GM21717 (cell line): ENCODE measurements around the gene SERPINB12.

Experiments
- ATAC-seq: cut with Tn5 transposase; IDR thresholded peaks from one replicate; pipeline ENCODE4 v1.9.1; 2021; ENCODE audit warnings: mild to moderate bottlenecking, moderate library complexity; ENCODE audit not compliant: unreplicated experiment

SERPINB12 gene

GRCh38 chr18:63592471-63592870 is 50.3 kb downstream of the SERPINB12 start:
- ATAC-seq = no peak

- ATAC-seq = no peak
These were observed 54.8 kb downstream of the SERPINB12 start for GRCh38 chr18:63596964-63597363.

GRCh38 chr18:63603355-63603754 is 61.2 kb downstream of the SERPINB12 start:
- no peak for ATAC-seq

GRCh38 chr18:63603772-63604171 is 61.6 kb downstream of the SERPINB12 start:
- peak; percentile 92 for ATAC-seq

GRCh38 chr18:63604791-63605567 is 62.8 kb downstream of the SERPINB12 start:
- no peak for ATAC-seq

GRCh38 chr18:63606526-63606925 is 64.4 kb downstream of the SERPINB12 start:
- no peak for ATAC-seq

GRCh38 chr18:63613420-63613819 is 71.3 kb downstream of the SERPINB12 start:
- no peak for ATAC-seq

- peak; percentile 80 for ATAC-seq
These were observed 75.1 kb downstream of the SERPINB12 start for GRCh38 chr18:63617049-63617914.

GRCh38 chr18:63617915-63618234 is 75.7 kb downstream of the SERPINB12 start:
- no peak for ATAC-seq
